Neutrophil (primary cell): ENCODE results near the gene MED8.

Source experiments
- H3K27ac ChIP-seq: fragments of 200-600 bp; sonication (generic); 2 replicates; pipeline ENCODE4 v1.5.1; 2016; ENCODE audit warnings: mild to moderate bottlenecking, moderate library complexity
- H3K27me3 ChIP-seq: fragments of 200-600 bp; sonication (generic); 2 replicates; pipeline ENCODE4 v1.6.0; 2016; ENCODE audit warnings: mild to moderate bottlenecking
- H3K36me3 ChIP-seq: fragments of 200-600 bp; sonication (generic); 2 replicates; pipeline ENCODE4 v1.5.1; 2017
- H3K4me1 ChIP-seq, 2 experiments: fragments of 200-600 bp in 1 of 2; sonication (generic) in 1 of 2; 1 replicate in 1 of 2; 2 replicates in 1 of 2; pipeline versions ENCODE4 v1.5.1 to v1.6.1; 2013 to 2016; ENCODE audit warnings: low read depth in 1 of 2, low read length in 1 of 2, mild to moderate bottlenecking in 1 of 2, moderate library complexity in 1 of 2; ENCODE audit not compliant: control insufficient read depth in 1 of 2, insufficient read depth in 1 of 2
- H3K4me3 ChIP-seq, 2 experiments: fragments of 200-600 bp in 1 of 2; sonication (generic) in 1 of 2; 1 replicate in 1 of 2; 2 replicates in 1 of 2; pipeline ENCODE4 v1.5.1; 2013 to 2016; ENCODE audit warnings: low read depth in 1 of 2, low read length in 1 of 2, mild to moderate bottlenecking in 1 of 2, moderate library complexity in 1 of 2
- H3K9me3 ChIP-seq: fragments of 200-600 bp; sonication (generic); 2 replicates; pipeline ENCODE4 v1.5.1; 2016
- TF ChIP-seq, protein P1 (sequence below): fragments of 200-600 bp; sonication (generic); IDR thresholded peaks from 2 replicates; pipeline ENCODE4 v1.5.1; 2016; ENCODE audit warnings: antibody characterized with exemption

The MED8 gene

DNA sequence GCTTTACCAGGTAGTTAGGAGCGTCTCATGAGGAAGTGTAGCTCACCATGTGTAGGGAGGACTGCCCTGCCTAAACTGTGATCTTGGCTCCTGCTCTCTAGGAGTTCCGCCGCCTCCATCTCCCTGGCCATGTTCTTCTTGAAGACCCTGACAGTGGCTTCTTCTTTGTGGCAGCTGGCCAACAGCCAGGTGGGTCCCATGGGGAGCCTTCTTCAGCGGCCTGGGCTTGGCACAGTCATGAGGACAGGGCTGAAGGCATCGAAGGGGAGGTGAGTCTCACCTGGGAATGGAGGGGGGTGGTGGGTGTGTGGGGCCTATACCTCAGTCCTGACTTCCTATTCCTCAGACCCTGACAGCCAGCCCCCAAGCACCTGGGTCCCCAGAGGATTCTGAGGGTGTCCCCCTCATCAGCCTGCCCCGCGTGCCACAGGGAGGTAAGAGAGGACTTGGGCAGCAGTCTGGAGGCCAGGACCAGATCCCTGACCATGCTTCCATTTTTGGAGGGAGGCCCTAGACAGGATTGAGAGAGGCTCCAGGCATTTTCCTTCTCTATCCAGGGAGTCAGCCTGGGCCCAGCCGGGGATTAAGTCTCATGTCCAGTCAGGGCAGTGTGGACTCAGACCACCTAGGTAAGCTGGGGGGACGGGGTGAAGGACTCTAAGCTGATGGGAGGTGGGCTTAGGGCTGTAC lies 42.7 kb upstream of the MED8 start:
- H3K36me3 ChIP-seq: peaks cover 100% of the 10 kb centered on the region

GRCh38 chr1:43431676-43432075 lies 42.1 kb upstream of the MED8 start:
- Histone ChIP-seq H3K4me1 (no peaks in the 10 kb centered on the region), H3K27ac (no peak overlapping the region), H3K36me3 (peaks cover 100% of the 10 kb centered on the region), H3K9me3 (no peaks in the 10 kb centered on the region), H3K4me3 (no peak overlapping the region), H3K27me3 (no peaks in the 10 kb centered on the region)
- TF ChIP-seq, protein P1, sequence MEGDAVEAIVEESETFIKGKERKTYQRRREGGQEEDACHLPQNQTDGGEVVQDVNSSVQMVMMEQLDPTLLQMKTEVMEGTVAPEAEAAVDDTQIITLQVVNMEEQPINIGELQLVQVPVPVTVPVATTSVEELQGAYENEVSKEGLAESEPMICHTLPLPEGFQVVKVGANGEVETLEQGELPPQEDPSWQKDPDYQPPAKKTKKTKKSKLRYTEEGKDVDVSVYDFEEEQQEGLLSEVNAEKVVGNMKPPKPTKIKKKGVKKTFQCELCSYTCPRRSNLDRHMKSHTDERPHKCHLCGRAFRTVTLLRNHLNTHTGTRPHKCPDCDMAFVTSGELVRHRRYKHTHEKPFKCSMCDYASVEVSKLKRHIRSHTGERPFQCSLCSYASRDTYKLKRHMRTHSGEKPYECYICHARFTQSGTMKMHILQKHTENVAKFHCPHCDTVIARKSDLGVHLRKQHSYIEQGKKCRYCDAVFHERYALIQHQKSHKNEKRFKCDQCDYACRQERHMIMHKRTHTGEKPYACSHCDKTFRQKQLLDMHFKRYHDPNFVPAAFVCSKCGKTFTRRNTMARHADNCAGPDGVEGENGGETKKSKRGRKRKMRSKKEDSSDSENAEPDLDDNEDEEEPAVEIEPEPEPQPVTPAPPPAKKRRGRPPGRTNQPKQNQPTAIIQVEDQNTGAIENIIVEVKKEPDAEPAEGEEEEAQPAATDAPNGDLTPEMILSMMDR: no peak

More for the DNA sequence above, 42.7 kb upstream of the MED8 start:
- H3K4me1 ChIP-seq: no peaks in the 10 kb centered on the region
- TF ChIP-seq, protein P1: no peak
- H3K9me3 ChIP-seq: no peaks in the 10 kb centered on the region
- H3K27ac ChIP-seq: no peak overlapping the region
- no peak overlapping the region for H3K4me3 ChIP-seq
- H3K27me3 ChIP-seq: no peaks in the 10 kb centered on the region

- peaks cover 100% of the 10 kb centered on the region for H3K36me3 ChIP-seq
These were observed 41.2 kb upstream of the MED8 start for GRCh38 chr1:43430831-43431230.

GRCh38 chr1:43427941-43428340 lies 38.3 kb upstream of the MED8 start:
- Histone ChIP-seq H3K27ac (no peak overlapping the region), H3K4me1 (no peaks in the 10 kb centered on the region), H3K27me3 (no peaks in the 10 kb centered on the region), H3K36me3 (peaks cover 100% of the 10 kb centered on the region), H3K4me3 (no peak overlapping the region), H3K9me3 (no peaks in the 10 kb centered on the region)
- TF ChIP-seq, protein P1: no peak

More at GRCh38 chr1:43430831-43431230, 41.2 kb upstream of the MED8 start:
- Histone ChIP-seq H3K4me1 (no peaks in the 10 kb centered on the region), H3K27me3 (no peaks in the 10 kb centered on the region), H3K27ac (no peak overlapping the region), H3K4me3 (no peak overlapping the region), H3K9me3 (no peaks in the 10 kb centered on the region)
- TF ChIP-seq, protein P1: no peak

DNA sequence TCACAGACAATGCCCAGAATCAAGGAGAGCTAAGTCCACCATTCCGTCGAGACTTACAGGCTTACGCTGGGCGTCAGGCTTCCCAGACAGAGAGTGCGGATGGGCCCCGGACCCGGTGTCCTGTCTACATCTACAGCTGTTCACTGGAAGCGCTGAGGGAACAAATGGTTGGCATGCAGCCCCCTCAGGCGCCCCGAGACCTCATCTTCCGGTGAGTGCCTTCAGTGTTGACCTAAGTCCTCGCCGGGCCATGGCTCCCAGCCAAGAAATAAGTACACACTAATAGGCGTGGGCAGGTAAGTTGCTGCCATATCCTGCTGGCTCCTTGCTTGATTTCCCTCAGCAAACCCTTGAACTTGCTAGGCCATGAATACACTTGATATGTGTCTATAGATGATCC lies 37.9 kb upstream of the MED8 start:
- Histone ChIP-seq H3K9me3 (no peaks in the 10 kb centered on the region), H3K36me3 (peaks cover 100% of the 10 kb centered on the region), H3K4me1 (no peaks in the 10 kb centered on the region), H3K4me3 (no peak overlapping the region), H3K27ac (no peak overlapping the region), H3K27me3 (no peaks in the 10 kb centered on the region)
- TF ChIP-seq, protein P1: no peak
